HepG2 (cell line): ENCODE measurements around the gene SRSF2. TPM values are rescaled to one million over a fixed set of nuclear protein-coding genes. Genes with fewer than 3 reads are reported as not detected.

Experiments used
- ATAC-seq: fragments of 200-7000 bp; cut with Tn5 transposase; 3 replicates; pipeline ENCODE4 v1.9.1; 2020; ENCODE audit warnings: mild to moderate bottlenecking, moderate library complexity
- BruUV-seq: library from RNA; stranded (reverse); fragments of 400-500 nt; replicated peaks from 2 replicates; lab custom pipeline; 2021; lab: Mats Ljungman, UMichigan
- CTCF ChIA-PET: fragments of 300-600 bp; formaldehyde crosslinking; extraction: SDS; loops from one replicate; lab custom pipeline; 2021; ENCODE audit warnings: low total read pairs, inconsistent platforms, low intra/inter-chr PET ratio; lab: Yijun Ruan, JAX
- POLR2A ChIA-PET: fragments of 350-600 bp; sonication (Branson Sonifier 250); formaldehyde crosslinking; loops from one replicate; lab custom pipeline; 2020; ENCODE audit warnings: antibody characterized with exemption, inconsistent platforms; lab: Yijun Ruan, JAX
- DNase-seq: peaks from one replicate; pipeline ENCODE4 v3.0.0-alpha.2; 2015; ENCODE audit warnings: low spot score
- FAIRE-seq: peaks from 3 replicates; lab custom pipeline; 2011; peaks lifted over from hg19 to GRCh38; lab: Jason Lieb, UNC
- H2AFZ ChIP-seq: one replicate; pipeline ENCODE4 v1.6.1; 2011; ENCODE audit warnings: low read length, inconsistent platforms
- H3K27ac ChIP-seq: fragments of 300-600 bp; 3 replicates; pipeline ENCODE4 v1.8.0; 2011; ENCODE audit warnings: mixed run types, mild to moderate bottlenecking, mixed read lengths, low read length, inconsistent platforms; ENCODE audit not compliant: insufficient read depth; ENCODE audit errors: extremely low read length
- H3K27me3 ChIP-seq, 2 experiments: fragments of 200-600 bp in 1 of 2; 2 replicates in 1 of 2; 3 replicates in 1 of 2; pipeline versions ENCODE4 v1.6.0 to v1.8.0; 2011; ENCODE audit warnings: low read length in 2 of 2, mild to moderate bottlenecking in 2 of 2, moderate library complexity in 2 of 2, inconsistent platforms in 1 of 2; ENCODE audit not compliant: insufficient read depth in 2 of 2, control insufficient read depth in 1 of 2
- H3K36me3 ChIP-seq, 2 experiments: fragments of 200-600 bp in 1 of 2; replicated peaks in 1 of 2; 2 replicates in 1 of 2; 3 replicates in 1 of 2; pipeline versions ENCODE4 v1.5.1 to v1.8.0; 2011; ENCODE audit warnings: low read length in 2 of 2, inconsistent platforms in 1 of 2; ENCODE audit not compliant: insufficient read depth in 2 of 2, control insufficient read depth in 1 of 2
- H3K4me1 ChIP-seq: 2 replicates; pipeline ENCODE4 v1.5.1; 2012; ENCODE audit warnings: low read length, inconsistent platforms; ENCODE audit not compliant: insufficient read depth
- H3K4me2 ChIP-seq: 2 replicates; pipeline ENCODE4 v1.6.0; 2011; ENCODE audit warnings: low read depth, low read length, inconsistent platforms
- H3K4me3 ChIP-seq, 3 experiments: fragments of 200-600 bp in 1 of 3; sonication (generic), shearing (Covaris generic) in 1 of 3; replicated peaks in 1 of 3; 2 replicates each; pipeline ENCODE4 v1.5.1; 2011 to 2016; ENCODE audit warnings: low read length in 3 of 3, inconsistent platforms in 2 of 3, low read depth in 2 of 3, mild to moderate bottlenecking in 2 of 3, control low read depth in 1 of 3, mixed read lengths in 1 of 3; ENCODE audit not compliant: insufficient read depth in 1 of 3
- H3K79me2 ChIP-seq: one replicate; pipeline ENCODE4 v1.6.1; 2011; ENCODE audit warnings: low read length, inconsistent platforms; ENCODE audit not compliant: insufficient read depth
- H3K9ac ChIP-seq: 2 replicates; pipeline ENCODE4 v1.6.0; 2011; ENCODE audit warnings: mild to moderate bottlenecking, low read depth, low read length, inconsistent platforms; ENCODE audit not compliant: insufficient read depth
- H3K9me3 ChIP-seq: 2 replicates; pipeline ENCODE4 v1.5.1; 2012; ENCODE audit warnings: mild to moderate bottlenecking, low read length
- H4K20me1 ChIP-seq: 2 replicates; pipeline ENCODE4 v1.6.0; 2011; ENCODE audit warnings: inconsistent platforms, mild to moderate bottlenecking, low read length, moderate library complexity; ENCODE audit not compliant: insufficient read depth
- ARID4A ChIP-seq: sonication (generic); formaldehyde crosslinking; IDR thresholded peaks from 2 replicates; pipeline ENCODE4 v1.5.0; 2020; ENCODE audit warnings: mild to moderate bottlenecking, missing genetic modification reagents, borderline replicate concordance
- KLF12 ChIP-seq: sonication (generic); formaldehyde crosslinking; IDR thresholded peaks from 2 replicates; pipeline ENCODE4 v1.4.0; 2020; ENCODE audit warnings: missing genetic modification reagents, borderline replicate concordance
- MEF2D ChIP-seq: sonication (generic); formaldehyde crosslinking; IDR thresholded peaks from 2 replicates; pipeline ENCODE4 v1.5.1; 2020; ENCODE audit warnings: mild to moderate bottlenecking, missing genetic modification reagents
- MIXL1 ChIP-seq: IDR thresholded peaks from 2 replicates; pipeline ENCODE4 v1.6.1; 2016
- USF2 ChIP-seq, 2 experiments: sonication (generic) in 1 of 2; formaldehyde crosslinking in 1 of 2; IDR thresholded peaks; 2 replicates each; pipeline versions ENCODE4 v1.5.1 to v1.6.1; 2011 to 2020; ENCODE audit warnings: borderline replicate concordance in 1 of 2, low read depth in 1 of 2, low read length in 1 of 2, mild to moderate bottlenecking in 1 of 2, missing genetic modification reagents in 1 of 2, moderate library complexity in 1 of 2
- ZFP36L1 ChIP-seq: sonication (generic); formaldehyde crosslinking; IDR thresholded peaks from 2 replicates; pipeline ENCODE4 v1.8.0; 2022; ENCODE audit warnings: mild to moderate bottlenecking, missing genetic modification reagents, moderate library complexity
- WGBS: methylation state at CpG from one replicate; pipeline ENCODE4 v1.1.6; 2017; ENCODE audit warnings: low lambda C conversion rate; 5-methylcytosine and 5-hydroxymethylcytosine counted together
- in situ Hi-C: cut with HindIII; loops from 2 replicates; pipeline ENCODE4 v1.10.0; 2017; ENCODE audit warnings: low pct_unique_long_range_greater_than_20kb; ENCODE audit not compliant: extremely low pct_ligation_motif_present
- intact Hi-C: fragments of 100-400 bp; cut with micrococcal nuclease; formaldehyde crosslinking; loops from one replicate; pipeline ENCODE4 v1.10.0; 2022; ENCODE audit not compliant: unreplicated experiment
- polyA plus RNA-seq, 8 experiments: library from polyadenylated mRNA; depleted of rRNA in 3 of 8; stranded (reverse) in 7 of 8; unstranded in 1 of 8; fragments of >200 nt; fragmentation: Illumina TruSeq in 4 of 8; extraction: Trizol in 4 of 8; gene quantifications; 2 replicates each; pipeline versions ENCODE4 v1.2.1 to v1.2.3, GENCODE V29; 2011 to 2016; ENCODE audit warnings: low read depth in 4 of 8, missing spikeins in 1 of 8, mixed read lengths in 1 of 8; ENCODE audit not compliant: insufficient read depth in 1 of 8
- total RNA-seq, 5 experiments: library from RNA; depleted of rRNA; stranded (reverse); fragments of >200 nt; fragmentation: Illumina TruSeq; extraction: Trizol; gene quantifications; 2 replicates each; pipeline ENCODE4 v1.2.3, GENCODE V29; 2016; ENCODE audit warnings: low read depth in 1 of 5

Gene SRSF2
- total and polyA plus RNA-seq, 2 of the 13 experiments (the other 11 are each of a cell fraction or from before 2014, with no cell fraction given): 306 to 319 TPM

- Histone ChIP-seq H3K27ac (no peak overlapping the region), H2AFZ (no peak overlapping the region), H4K20me1 (no peaks in the 10 kb centered on the region), H3K4me1 (peaks cover 59% of the 10 kb centered on the region), H3K4me3 (no peak overlapping the region), H3K27me3 (no peaks in the 10 kb centered on the region), H3K4me2 (no peak overlapping the region), H3K9me3 (no peaks in the 10 kb centered on the region), H3K36me3 (no peaks in the 10 kb centered on the region), H3K9ac (no peak overlapping the region), H3K79me2 (peaks cover 34% of the 10 kb centered on the region)
- in situ Hi-C loops: no loop called here
- intact Hi-C loops: loop anchor here (10.0 kb wide), 1 partner anchor 152 kb away; no protein-coding TSS in a partner anchor
- TF ChIP-seq MIXL1: no peak
- no peak for TF ChIP-seq USF2 (IDR thresholded peaks at IDR 0.05; ENCODE audit: low read depth, low read length)
- TF ChIP-seq USF2 (CRISPR knock-in tag; IDR thresholded peaks at IDR 0.05; ENCODE audit: borderline replicate concordance): no peak
- TF ChIP-seq MEF2D (CRISPR knock-in tag): no peak
- no peak for TF ChIP-seq ARID4A (CRISPR knock-in tag)
- no peak for TF ChIP-seq KLF12
- TF ChIP-seq ZFP36L1 (CRISPR knock-in tag): no peak
- 91% methylated on average over 3 of the region's 3 CpGs for WGBS
- ChIA-PET POLR2A (no interaction called here), CTCF (no interaction called here)
- DNase-seq (no peak), ATAC-seq (no peak), FAIRE-seq (no peak)
- BruUV-seq: no TSS peak
Measured at GRCh38 chr17:76706817-76707216, 30.3 kb downstream of the SRSF2 start.
